ENCODE data around the gene UGT2A3. TPM values are rescaled to one million over a fixed set of nuclear protein-coding genes. Genes with fewer than 3 reads are reported as not detected.

UGT2A3 gene
- 10 to 100 TPM; 16.6 to 38.5 (median 26.9) TPM for total RNA-seq
- 10 to 100 TPM in 1 of 2 donors, 1 to 10 TPM in 1; 6.5 to 27.1 TPM for polyA plus RNA-seq

DNA sequence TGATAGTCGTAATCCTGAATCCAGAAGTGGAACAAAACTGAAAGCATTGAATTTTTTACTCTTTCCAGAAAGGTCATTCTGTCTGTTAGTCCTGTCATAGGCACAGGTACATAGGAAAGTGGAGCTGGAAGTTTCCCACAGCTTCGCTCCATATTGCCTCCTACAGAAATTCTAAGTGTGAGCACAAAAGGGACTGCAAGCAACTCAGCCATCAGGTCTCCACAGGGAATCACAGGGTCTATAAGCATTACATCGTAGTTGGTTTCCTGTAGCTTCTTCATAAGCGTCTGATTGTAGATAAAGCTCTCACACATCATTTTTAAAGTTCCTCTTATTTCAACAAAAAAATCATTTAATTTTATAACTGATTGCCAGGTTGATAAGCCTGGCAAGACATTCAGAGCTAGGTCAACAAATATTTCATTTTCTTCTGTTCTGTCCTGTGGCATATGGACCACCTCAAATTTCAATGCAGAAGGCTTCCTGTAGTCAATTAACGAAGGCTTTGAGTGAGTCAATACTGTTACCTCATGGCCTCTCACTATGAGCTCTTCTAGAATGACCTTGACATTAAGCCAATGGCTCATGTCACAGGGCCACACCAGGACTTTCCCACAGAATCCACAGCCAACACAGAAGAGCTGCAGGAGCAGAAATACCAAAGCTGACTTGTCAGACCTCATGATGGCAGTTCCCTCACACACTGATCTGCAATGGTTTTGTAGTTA, at the start of gene UGT2A3:
Gene UGT2A3, minus strand, starts transcription at position 727 of the 728 bp plus-strand sequence. Its CDS starts 44 bp downstream, at position 683.
- 24 to 28% methylated on average over 5 of the region's 5 CpGs for WGBS, 2 donors
- peak in 5 of 6 donors; percentile 60 to 92 (median 87) for DNase-seq
- intact Hi-C loops (cut with DNase I): no loop called here
- Histone ChIP-seq H3K4me3 (peak within 1 kb of the TSS; percentile 0 to 33 (median 16)), H3K27me3 (no peaks in the 10 kb centered on the region), H3K4me1 (peaks cover 12 to 32% (median 29%) of the 10 kb centered on the region in 3 donors), H3K36me3 (no peaks in the 10 kb centered on the region), H3K27ac (peak within 1 kb of the TSS; percentile 72 to 90 (median 79)), H3K9me3 (no peaks in the 10 kb centered on the region)
- TF ChIP-seq, protein P1, sequence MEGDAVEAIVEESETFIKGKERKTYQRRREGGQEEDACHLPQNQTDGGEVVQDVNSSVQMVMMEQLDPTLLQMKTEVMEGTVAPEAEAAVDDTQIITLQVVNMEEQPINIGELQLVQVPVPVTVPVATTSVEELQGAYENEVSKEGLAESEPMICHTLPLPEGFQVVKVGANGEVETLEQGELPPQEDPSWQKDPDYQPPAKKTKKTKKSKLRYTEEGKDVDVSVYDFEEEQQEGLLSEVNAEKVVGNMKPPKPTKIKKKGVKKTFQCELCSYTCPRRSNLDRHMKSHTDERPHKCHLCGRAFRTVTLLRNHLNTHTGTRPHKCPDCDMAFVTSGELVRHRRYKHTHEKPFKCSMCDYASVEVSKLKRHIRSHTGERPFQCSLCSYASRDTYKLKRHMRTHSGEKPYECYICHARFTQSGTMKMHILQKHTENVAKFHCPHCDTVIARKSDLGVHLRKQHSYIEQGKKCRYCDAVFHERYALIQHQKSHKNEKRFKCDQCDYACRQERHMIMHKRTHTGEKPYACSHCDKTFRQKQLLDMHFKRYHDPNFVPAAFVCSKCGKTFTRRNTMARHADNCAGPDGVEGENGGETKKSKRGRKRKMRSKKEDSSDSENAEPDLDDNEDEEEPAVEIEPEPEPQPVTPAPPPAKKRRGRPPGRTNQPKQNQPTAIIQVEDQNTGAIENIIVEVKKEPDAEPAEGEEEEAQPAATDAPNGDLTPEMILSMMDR (IDR thresholded peaks at IDR 0.05): no peak
- peak; percentile 81 to 94 (median 90) for ATAC-seq
- peak; percentile 39 for FAIRE-seq

DNA sequence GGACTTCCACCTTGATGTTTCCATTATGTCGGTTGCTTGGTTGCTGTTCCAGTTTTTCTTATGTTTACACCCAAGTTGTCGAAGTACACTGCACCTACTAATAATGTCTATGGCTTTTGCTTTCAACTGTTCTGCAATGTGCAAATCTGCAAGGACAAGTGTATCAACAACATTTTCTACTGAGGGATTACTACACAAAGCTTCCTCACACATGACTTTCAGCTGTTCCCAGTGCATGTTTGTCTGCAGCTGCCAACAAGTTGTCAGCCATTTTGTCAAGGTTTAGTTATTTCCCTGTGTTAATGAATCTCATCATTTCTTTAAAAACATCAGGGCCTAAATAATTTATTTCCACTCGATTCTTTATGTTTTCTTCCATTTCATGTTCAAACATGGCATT, 45.4 kb upstream of the UGT2A3 start:
- H3K27me3 ChIP-seq: no peaks in the 10 kb centered on the region
- intact Hi-C loops (cut with DNase I): no loop called here
- H3K4me3 ChIP-seq: no peak overlapping the region
- TF ChIP-seq, protein P1 (IDR thresholded peaks at IDR 0.05): no peak
- DNase-seq (no peak), ATAC-seq (no peak), FAIRE-seq (no peak)
- WGBS, 2 donors: 76 to 86% methylated on average over 3 of the region's 3 CpGs
- H3K4me1 ChIP-seq: no peaks in the 10 kb centered on the region
- no peak overlapping the region for H3K27ac ChIP-seq
- no peaks in the 10 kb centered on the region for H3K9me3 ChIP-seq
- no peaks in the 10 kb centered on the region for H3K36me3 ChIP-seq

DNA sequence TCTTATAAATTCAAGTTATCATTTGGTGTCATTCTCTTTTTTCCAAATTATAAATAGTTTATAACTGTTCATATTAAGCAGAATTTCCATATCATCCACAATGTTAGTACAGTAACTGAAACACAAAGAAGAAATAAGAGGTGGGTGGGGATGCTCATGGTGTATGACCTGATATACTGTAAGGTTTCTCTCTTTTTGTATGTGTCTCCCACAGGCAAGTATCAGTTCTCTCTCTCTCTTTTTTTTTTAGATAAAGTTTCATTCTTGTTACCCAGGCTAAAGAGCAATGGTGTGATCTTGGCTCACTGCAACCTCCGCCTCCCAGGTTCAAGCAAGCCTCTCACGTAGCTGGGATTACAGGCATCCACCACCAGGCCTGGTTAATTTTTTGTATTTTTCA, 43.7 kb upstream of the UGT2A3 start:
- no peaks in the 10 kb centered on the region for H3K27me3 ChIP-seq
- TF ChIP-seq, protein P1 (IDR thresholded peaks at IDR 0.05): no peak
- no peak overlapping the region for H3K27ac ChIP-seq
- WGBS, 2 donors: 92 to 100% methylated on average over 1 to 2 of the region's 2 CpGs
- DNase-seq: no peak
- ATAC-seq: no peak
- intact Hi-C loops (cut with DNase I): no loop called here
- FAIRE-seq: no peak
- no peaks in the 10 kb centered on the region for H3K9me3 ChIP-seq
- H3K4me1 ChIP-seq: no peaks in the 10 kb centered on the region
- no peak overlapping the region for H3K4me3 ChIP-seq
- no peaks in the 10 kb centered on the region for H3K36me3 ChIP-seq

DNA sequence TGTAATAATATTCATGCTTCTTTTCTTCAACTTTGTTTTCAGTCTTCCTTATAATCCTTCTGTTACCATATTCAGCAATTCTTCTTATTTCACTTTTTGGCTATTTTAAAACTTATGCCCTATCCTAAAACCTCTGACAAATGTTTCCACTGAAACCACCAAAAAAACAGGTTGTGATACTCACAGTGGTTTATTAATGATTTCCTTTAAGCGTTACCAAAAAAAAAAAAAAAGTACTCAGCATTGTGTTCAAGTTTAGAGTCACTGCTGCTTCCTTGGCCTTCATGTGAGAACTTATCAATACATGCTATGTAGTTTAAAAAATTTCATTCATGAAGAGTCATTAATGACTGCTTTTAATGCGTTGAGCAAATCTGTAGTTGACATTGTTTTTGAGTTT, 35.4 kb upstream of the UGT2A3 start:
- no peaks in the 10 kb centered on the region for H3K4me1 ChIP-seq
- no peaks in the 10 kb centered on the region for H3K36me3 ChIP-seq
- H3K27me3 ChIP-seq: no peaks in the 10 kb centered on the region
- intact Hi-C loops (cut with DNase I): no loop called here
- H3K4me3 ChIP-seq: no peak overlapping the region
- ATAC-seq: no peak
- DNase-seq: no peak
- WGBS, 2 donors: 87 to 92% methylated on average over 2 of the region's 2 CpGs
- FAIRE-seq: no peak
- TF ChIP-seq, protein P1 (IDR thresholded peaks at IDR 0.05): no peak
- H3K27ac ChIP-seq: no peak overlapping the region
- no peaks in the 10 kb centered on the region for H3K9me3 ChIP-seq

DNA sequence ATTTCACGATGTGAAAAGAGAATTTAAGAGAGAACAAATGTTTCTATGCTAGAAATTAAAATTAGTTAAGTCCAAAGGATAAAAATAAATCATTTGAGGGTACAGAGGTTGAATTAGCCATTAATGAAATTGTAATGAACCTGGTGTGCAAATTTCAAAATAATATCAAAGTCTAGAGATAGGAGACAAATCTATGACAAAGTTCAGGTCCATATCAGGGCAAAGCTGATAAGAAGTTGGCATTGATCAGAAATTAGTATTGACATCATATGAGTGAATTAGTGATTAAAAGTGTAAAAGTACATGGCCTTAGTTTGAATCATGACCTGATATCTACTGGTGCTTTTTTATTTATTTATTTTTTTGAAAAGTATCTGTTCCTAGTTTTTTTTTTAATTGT, 33.8 kb upstream of the UGT2A3 start:
- no peaks in the 10 kb centered on the region for H3K9me3 ChIP-seq
- 69 to 89% methylated on average over 1 of the region's 1 CpG for WGBS, 2 donors
- TF ChIP-seq, protein P1 (IDR thresholded peaks at IDR 0.05): no peak
- intact Hi-C loops (cut with DNase I): no loop called here
- DNase-seq: no peak
- H3K4me3 ChIP-seq: no peak overlapping the region
- no peaks in the 10 kb centered on the region for H3K4me1 ChIP-seq
- FAIRE-seq: no peak
- no peak for ATAC-seq
- no peaks in the 10 kb centered on the region for H3K27me3 ChIP-seq
- H3K27ac ChIP-seq: no peak overlapping the region
- H3K36me3 ChIP-seq: no peaks in the 10 kb centered on the region
